Esophagus muscularis mucosa (tissue), 4 donors: ENCODE measurements around the gene C2orf69. TPM values are rescaled to one million over a fixed set of nuclear protein-coding genes. Genes with fewer than 3 reads are reported as not detected.
"Not testable (repeated sequence)": the region's sequence is repeated elsewhere in the genome, so short reads cannot be mapped to it uniquely, and the experiment has no call there.

Experiments used
- DNase-seq: peaks from one replicate; pipeline ENCODE4 v3.0.0-alpha.2; 2017; ENCODE audit errors: extremely low spot score
- H3K27ac ChIP-seq, 4 donors: fragments of 200-600 bp; sonication (generic); replicated peaks in 1 of 4; 1 replicate in 3 of 4; 2 replicates in 1 of 4; pipeline ENCODE4 v1.5.1; 2016 to 2019; ENCODE audit warnings: mild to moderate bottlenecking in 1 of 4
- H3K27me3 ChIP-seq, 4 donors: fragments of 200-600 bp; sonication (generic); one replicate each; pipeline versions ENCODE4 v1.5.1 to v1.6.0; 2016 to 2019
- H3K36me3 ChIP-seq, 4 donors: fragments of 200-600 bp; sonication (generic); one replicate each; pipeline ENCODE4 v1.5.1; 2016 to 2019
- H3K4me1 ChIP-seq, 4 donors: fragments of 200-600 bp; sonication (generic); one replicate each; pipeline ENCODE4 v1.5.1; 2016 to 2019
- H3K4me3 ChIP-seq, 4 donors: fragments of 200-600 bp; sonication (generic); 1 replicate in 2 of 4; 2 replicates in 2 of 4; pipeline ENCODE4 v1.5.1; 2016 to 2019; ENCODE audit warnings: mild to moderate bottlenecking in 4 of 4, moderate library complexity in 1 of 4
- H3K9me3 ChIP-seq, 4 donors: fragments of 200-600 bp; sonication (generic); 1 replicate in 3 of 4; 2 replicates in 1 of 4; pipeline ENCODE4 v1.5.1; 2016 to 2019
- EP300 ChIP-seq: sonication (generic); formaldehyde crosslinking; IDR thresholded peaks from one replicate; pipeline ENCODE4 v1.6.1; 2017; ENCODE audit warnings: antibody characterized with exemption
- POLR2A ChIP-seq: fragments of 450-650 bp; IDR thresholded peaks from one replicate; pipeline ENCODE4 v1.6.1; 2017; ENCODE audit warnings: antibody characterized with exemption, moderate library complexity, mild to moderate bottlenecking, low read depth
- POLR2AphosphoS5 ChIP-seq, 2 donors: sonication (generic); formaldehyde crosslinking; IDR thresholded peaks; one replicate each; pipeline ENCODE4 v1.6.1; 2017; ENCODE audit warnings: antibody characterized with exemption in 2 of 2
- WGBS: methylation state at CpG from one replicate; pipeline ENCODE4 v1.1.5; 2018; 5-methylcytosine and 5-hydroxymethylcytosine counted together
- intact Hi-C: fragments of 100-400 bp; cut with DNase I; formaldehyde crosslinking; loops from one replicate; pipeline ENCODE4 v1.15.1; 2023
- total RNA-seq, 4 donors: library from RNA; depleted of rRNA; stranded (reverse); fragments of >200 nt; gene quantifications; one replicate each; pipeline versions ENCODE4 v1.1.0 to v1.2.1, GENCODE V29; 2016
- TF ChIP-seq, protein P1 (sequence below), 3 experiments: fragments of 200-600 bp in 2 of 3; fragments of 450-650 bp in 1 of 3; sonication (generic) in 2 of 3; IDR thresholded peaks; one replicate each; pipeline ENCODE4 v1.5.1; 2017 to 2019; ENCODE audit warnings: antibody characterized with exemption in 3 of 3, mild to moderate bottlenecking in 2 of 3, moderate library complexity in 1 of 3

The C2orf69 gene
- total RNA-seq, 4 donors from 2014 or later, result 10.4 to 15.0 (median 12.0) TPM

DNA sequence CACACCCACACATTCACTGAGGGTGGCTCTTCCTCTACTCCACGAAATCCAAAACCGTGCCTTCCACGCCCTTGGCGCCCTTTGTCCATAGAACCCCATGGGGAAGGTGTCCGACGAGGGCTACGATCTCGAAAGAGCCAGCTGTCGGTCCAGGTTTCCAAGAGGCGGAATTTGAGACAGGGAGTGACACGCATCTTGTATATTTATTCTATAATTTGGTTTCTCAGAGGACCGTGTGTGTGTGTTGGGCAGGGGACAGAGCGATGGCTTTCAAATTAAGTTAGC is 726 bp downstream of the C2orf69 start:
- no peak for TF ChIP-seq POLR2A
- TF ChIP-seq EP300, result no peak
- TF ChIP-seq POLR2AphosphoS5 (IDR thresholded peaks at IDR 0.05), result peak in 1 of 2 donors; percentile 24
- TF ChIP-seq, protein P1, sequence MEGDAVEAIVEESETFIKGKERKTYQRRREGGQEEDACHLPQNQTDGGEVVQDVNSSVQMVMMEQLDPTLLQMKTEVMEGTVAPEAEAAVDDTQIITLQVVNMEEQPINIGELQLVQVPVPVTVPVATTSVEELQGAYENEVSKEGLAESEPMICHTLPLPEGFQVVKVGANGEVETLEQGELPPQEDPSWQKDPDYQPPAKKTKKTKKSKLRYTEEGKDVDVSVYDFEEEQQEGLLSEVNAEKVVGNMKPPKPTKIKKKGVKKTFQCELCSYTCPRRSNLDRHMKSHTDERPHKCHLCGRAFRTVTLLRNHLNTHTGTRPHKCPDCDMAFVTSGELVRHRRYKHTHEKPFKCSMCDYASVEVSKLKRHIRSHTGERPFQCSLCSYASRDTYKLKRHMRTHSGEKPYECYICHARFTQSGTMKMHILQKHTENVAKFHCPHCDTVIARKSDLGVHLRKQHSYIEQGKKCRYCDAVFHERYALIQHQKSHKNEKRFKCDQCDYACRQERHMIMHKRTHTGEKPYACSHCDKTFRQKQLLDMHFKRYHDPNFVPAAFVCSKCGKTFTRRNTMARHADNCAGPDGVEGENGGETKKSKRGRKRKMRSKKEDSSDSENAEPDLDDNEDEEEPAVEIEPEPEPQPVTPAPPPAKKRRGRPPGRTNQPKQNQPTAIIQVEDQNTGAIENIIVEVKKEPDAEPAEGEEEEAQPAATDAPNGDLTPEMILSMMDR (IDR thresholded peaks at IDR 0.05), result no peak
- H3K27me3 ChIP-seq, result no peaks in the 10 kb centered on the region
- peak overlapping the region; percentile 69 to 94 (median 82) for H3K4me3 ChIP-seq
- H3K36me3 ChIP-seq, result peaks cover 0 to 10% (median 7%) of the 10 kb centered on the region in 4 donors
- H3K27ac ChIP-seq, result peak overlapping the region; percentile 94 to 98 (median 97)
- no peak for DNase-seq
- no peaks in the 10 kb centered on the region for H3K9me3 ChIP-seq
- WGBS, result 0% methylated on average over 13 of the region's 13 CpGs
- peaks cover 18 to 35% (median 30%) of the 10 kb centered on the region in 4 donors for H3K4me1 ChIP-seq
- intact Hi-C loops, result no loop called here

DNA sequence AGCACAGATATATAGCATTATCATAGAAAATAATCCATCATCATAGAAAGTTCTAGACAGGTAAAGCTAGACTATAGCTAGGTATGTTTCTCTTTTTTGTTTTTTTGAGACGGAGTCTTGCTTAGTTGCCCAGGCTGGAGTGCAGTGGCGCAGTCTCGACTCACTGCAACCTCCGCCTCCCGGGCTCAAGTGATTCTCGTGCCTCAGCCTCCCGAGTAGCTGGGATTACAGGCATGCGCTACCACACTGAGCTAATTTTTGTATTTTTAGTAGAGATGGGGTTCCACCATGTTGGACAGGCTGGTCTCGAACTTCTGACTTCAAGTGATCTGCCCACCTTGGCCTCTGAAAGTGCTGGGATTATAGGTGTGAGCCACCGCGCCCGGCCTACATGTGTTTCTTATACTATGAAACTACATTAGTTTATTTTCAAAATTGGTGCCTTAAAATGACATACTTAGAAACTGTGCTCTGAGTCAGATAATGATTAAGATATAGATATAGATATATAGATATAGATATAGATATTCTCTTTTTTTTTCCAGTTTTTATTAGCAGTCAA is 1.5 kb downstream of the C2orf69 start:
- H3K4me3 ChIP-seq, result peak overlapping the region; percentile 69 to 94 (median 82)
- peaks cover 0 to 16% (median 11%) of the 10 kb centered on the region in 4 donors for H3K36me3 ChIP-seq
- H3K27me3 ChIP-seq, H3K9me3 ChIP-seq, intact Hi-C loops, DNase-seq: not testable (repeated sequence)
- peak overlapping the region in 2 of 4 donors; percentile 94 to 96 for H3K27ac ChIP-seq
- H3K4me1 ChIP-seq, result peaks cover 18 to 35% (median 30%) of the 10 kb centered on the region in 4 donors
- 93% methylated on average over 12 of the region's 12 CpGs for WGBS

DNA sequence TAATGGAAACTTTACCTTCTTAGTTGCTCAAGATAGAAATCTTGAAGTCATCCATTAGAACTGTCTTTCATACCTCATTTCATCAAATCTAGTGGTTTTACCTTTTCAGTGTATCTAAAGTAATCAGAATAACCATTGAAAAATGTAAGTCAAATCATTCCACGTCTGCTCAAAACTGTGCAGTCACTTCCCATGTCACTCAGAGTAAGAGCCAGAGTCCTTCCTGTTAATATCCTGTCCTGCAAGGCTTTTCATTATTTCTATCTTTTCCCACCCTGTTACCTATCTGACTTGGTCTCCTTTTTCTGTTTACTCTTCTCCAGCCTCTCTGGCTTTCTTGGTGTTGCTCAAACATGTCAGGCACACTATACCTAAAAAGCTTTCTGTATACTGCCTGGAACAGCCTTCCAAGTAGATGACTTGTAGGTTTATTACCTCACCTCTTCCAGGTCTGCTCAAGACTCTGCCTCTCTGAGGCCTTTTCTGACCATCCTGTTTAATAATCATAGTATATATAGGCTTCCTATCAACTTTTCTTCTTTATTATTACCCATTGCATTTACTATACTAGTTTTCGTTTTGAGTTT is 3.4 kb downstream of the C2orf69 start:
- Histone ChIP-seq H3K9me3 (no peaks in the 10 kb centered on the region), H3K36me3 (peaks cover 5 to 34% (median 25%) of the 10 kb centered on the region in 4 donors), H3K27ac (no peak overlapping the region), H3K4me1 (peaks cover 18 to 35% (median 30%) of the 10 kb centered on the region in 4 donors), H3K27me3 (no peaks in the 10 kb centered on the region), H3K4me3 (no peak overlapping the region)
- 74% methylated on average over 2 of the region's 2 CpGs for WGBS
- TF ChIP-seq, protein P1 (IDR thresholded peaks at IDR 0.05), result no peak
- TF ChIP-seq EP300 (no peak), POLR2A (no peak), POLR2AphosphoS5 (IDR thresholded peaks at IDR 0.05) (no peak)
- intact Hi-C loops, result no loop called here
- DNase-seq, result no peak

DNA sequence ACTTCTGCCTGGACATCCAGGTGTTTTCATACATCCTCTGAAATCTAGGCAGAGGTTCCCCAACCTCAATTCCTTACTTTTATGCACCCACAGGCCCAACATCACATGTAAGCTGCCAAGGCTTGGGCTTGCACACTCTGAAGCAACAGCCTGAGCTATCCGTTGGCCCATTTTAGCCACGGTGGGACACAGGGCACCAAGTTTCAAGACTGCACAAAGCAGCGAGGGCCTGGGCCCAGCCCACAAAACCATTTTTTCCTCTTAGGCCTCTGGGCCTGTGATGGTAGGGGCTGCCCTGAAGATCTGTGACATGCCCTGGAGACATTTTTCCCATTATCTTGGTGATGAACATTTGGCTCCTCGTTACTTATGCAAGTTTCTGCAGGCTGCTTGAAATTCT is 5.9 kb downstream of the C2orf69 start:
- DNase-seq, result no peak
- no peak for TF ChIP-seq POLR2A
- TF ChIP-seq POLR2AphosphoS5 (IDR thresholded peaks at IDR 0.05), result no peak
- no peak for TF ChIP-seq EP300
- TF ChIP-seq, protein P1 (IDR thresholded peaks at IDR 0.05), result no peak
- Histone ChIP-seq H3K36me3 (peaks cover 5 to 37% (median 25%) of the 10 kb centered on the region in 4 donors), H3K9me3 (no peaks in the 10 kb centered on the region), H3K4me3 (no peak overlapping the region), H3K4me1 (peaks cover 12 to 27% (median 23%) of the 10 kb centered on the region in 4 donors), H3K27me3 (no peaks in the 10 kb centered on the region), H3K27ac (no peak overlapping the region)
- intact Hi-C loops, result no loop called here
- WGBS, result 99% methylated on average over 4 of the region's 4 CpGs

DNA sequence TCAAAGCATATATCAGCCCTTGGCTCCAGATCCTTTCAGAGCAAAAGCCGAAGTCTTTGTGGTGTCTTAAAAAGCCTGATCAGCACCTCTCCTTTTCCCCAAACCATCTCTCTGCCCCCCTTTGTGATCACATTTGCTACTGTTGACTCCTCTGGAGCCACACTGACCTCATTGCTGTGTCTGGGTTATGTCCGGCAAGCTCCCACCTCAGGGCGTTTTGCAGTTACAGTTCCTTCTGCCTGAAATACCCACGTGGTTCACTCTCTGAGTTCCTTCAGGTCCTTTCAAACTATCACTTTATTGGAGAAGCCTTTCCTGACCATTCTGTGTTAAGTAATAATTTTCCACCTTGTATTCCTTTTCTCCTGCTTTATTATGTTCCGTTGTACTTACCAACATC is 11.8 kb downstream of the C2orf69 start:
- no peaks in the 10 kb centered on the region for H3K27me3 ChIP-seq

More for the DNA sequence above, 11.8 kb downstream of the C2orf69 start:
- 77% methylated on average over 5 of the region's 5 CpGs for WGBS
- TF ChIP-seq POLR2AphosphoS5 (IDR thresholded peaks at IDR 0.05) (no peak), EP300 (no peak), POLR2A (no peak)
- TF ChIP-seq, protein P1 (IDR thresholded peaks at IDR 0.05), result no peak
- intact Hi-C loops, result no loop called here
- H3K4me3 ChIP-seq, result no peak overlapping the region
- no peak overlapping the region for H3K27ac ChIP-seq
- peaks cover 5 to 25% (median 14%) of the 10 kb centered on the region in 4 donors for H3K36me3 ChIP-seq
- no peak for DNase-seq
- H3K9me3 ChIP-seq, result no peaks in the 10 kb centered on the region
- H3K4me1 ChIP-seq, result no peaks in the 10 kb centered on the region
